ENCODE measurements around the gene CD151.

Gene CD151

GRCh38 chr11:815675-816432 is 16.9 kb upstream of the CD151 start:
- DNase-seq, result no peak

GRCh38 chr11:816433-816779 is 16.3 kb upstream of the CD151 start:
- no peak for DNase-seq

GRCh38 chr11:818396-819128 is 14.2 kb upstream of the CD151 start, which contains the start of gene PNPLA2:
PNPLA2 (plus strand) TSS chr11:818914; CDS start chr11:819719, 805 bp downstream.
- DNase-seq, result no peak

GRCh38 chr11:819129-819931 is 13.4 kb upstream of the CD151 start:
- peak; percentile 64 for DNase-seq

GRCh38 chr11:819943-820649 is 12.7 kb upstream of the CD151 start:
- DNase-seq, result no peak

GRCh38 chr11:820655-821511 is 11.9 kb upstream of the CD151 start:
- no peak for DNase-seq

- no peak for DNase-seq
Measured at GRCh38 chr11:821512-822371, 11.0 kb upstream of the CD151 start.

- no peak for DNase-seq
Measured at GRCh38 chr11:823441-824291, 9.1 kb upstream of the CD151 start.

GRCh38 chr11:824292-824880 is 8.4 kb upstream of the CD151 start:
- no peak for DNase-seq

GRCh38 chr11:824942-825341 is 7.8 kb upstream of the CD151 start:
- DNase-seq, result no peak

GRCh38 chr11:825366-826226 is 7.2 kb upstream of the CD151 start:
- DNase-seq, result no peak

GRCh38 chr11:826227-826621 is 6.5 kb upstream of the CD151 start:
- DNase-seq, result no peak

GRCh38 chr11:826836-827145 is 6.0 kb upstream of the CD151 start:
- no peak for DNase-seq

- DNase-seq, result no peak
Measured at GRCh38 chr11:827146-827896, 5.4 kb upstream of the CD151 start.

- no peak for DNase-seq
Measured at GRCh38 chr11:827897-828192, 4.9 kb upstream of the CD151 start, which contains the start of gene CRACR2B. CRACR2B (plus strand) TSS chr11:827919; CDS start chr11:828608, 689 bp downstream.

- DNase-seq, result no peak
Measured at GRCh38 chr11:828506-829175, 4.1 kb upstream of the CD151 start.

- DNase-seq, result no peak
Measured at GRCh38 chr11:829176-829846, 3.4 kb upstream of the CD151 start.

Measured in NCI-H1694 treated with DMSO at 0.1 percent for 48 hours (cell line).